Adrenal gland (tissue), 12 donors: ENCODE measurements around the gene MSLN. TPM values are rescaled to one million over a fixed set of nuclear protein-coding genes. Genes with fewer than 3 reads are reported as not detected.

Experiments used
- DNase-seq, 7 donors: peaks; one replicate each; pipeline ENCODE4 v3.0.0-alpha.2; 2019 to 2020
- H3K27ac ChIP-seq, 5 donors: fragments of 200-600 bp; sonication (generic) in 4 of 5; 1 replicate in 3 of 5; 2 replicates in 2 of 5; pipeline versions ENCODE4 v1.5.1 to v1.8.0; 2016 to 2020; ENCODE audit warnings: mild to moderate bottlenecking in 1 of 5
- H3K27me3 ChIP-seq: fragments of 200-600 bp; 2 replicates; pipeline ENCODE4 v1.8.0; 2021
- H3K36me3 ChIP-seq, 2 donors: fragments of 200-600 bp; replicated peaks in 1 of 2; 1 replicate in 1 of 2; 2 replicates in 1 of 2; pipeline versions ENCODE4 v1.5.1 to v1.8.0; 2018 to 2022
- H3K4me1 ChIP-seq, 2 donors: fragments of 200-600 bp; replicated peaks in 1 of 2; 1 replicate in 1 of 2; 2 replicates in 1 of 2; pipeline versions ENCODE4 v1.5.1 to v1.8.0; 2018 to 2021
- H3K4me3 ChIP-seq, 4 donors: fragments of 200-600 bp; sonication (generic) in 3 of 4; one replicate each; pipeline ENCODE4 v1.5.1; 2016 to 2018
- H3K9me3 ChIP-seq, 3 donors: fragments of 200-600 bp; sonication (generic) in 1 of 3; replicated peaks in 1 of 3; 1 replicate in 2 of 3; 2 replicates in 1 of 3; pipeline versions ENCODE4 v1.5.1 to v1.8.0; 2016 to 2021
- POLR2A ChIP-seq, 2 donors: fragments of 450-650 bp; IDR thresholded peaks; one replicate each; pipeline ENCODE4 v1.6.1; 2017; ENCODE audit warnings: antibody characterized with exemption in 2 of 2, mild to moderate bottlenecking in 2 of 2, moderate library complexity in 1 of 2
- WGBS, 4 donors: extraction: QIAGEN DNeasy Blood & Tissue Kit in 2 of 4; methylation state at CpG; one replicate each; pipeline versions ENCODE4 v1.1.5 to v1.1.7; 2013 to 2017; 5-methylcytosine and 5-hydroxymethylcytosine counted together
- intact Hi-C, 2 donors: fragments of 100-400 bp; cut with DNase I; formaldehyde crosslinking; loops; one replicate each; pipeline versions ENCODE4 v1.14.1 to v1.15.0; 2022 to 2023
- polyA plus RNA-seq, 3 donors: library from polyadenylated mRNA; stranded (reverse); fragments of 200-250 nt in 2 of 3; fragments of 350-450 nt in 1 of 3; fragmentation: Illumina TruSeq in 1 of 3; extraction: RNeasy Lipid Tissue Mini Kit (QIAGEN cat#74804) in 1 of 3; gene quantifications; one replicate each; pipeline ENCODE4 v1.2.3, GENCODE V29; 2013 to 2014
- total RNA-seq, 9 donors: library from RNA; depleted of rRNA in 4 of 9; stranded (reverse); fragments of >200 nt in 4 of 9; fragments of 120-200 nt in 1 of 9; fragmentation: NEBNext Ultra II Directional in 1 of 9; extraction: Animal tissue kit (Norgen Biotek cat#: 25700) in 1 of 9; gene quantifications; one replicate each; pipeline versions ENCODE4 v1.1.0 to v1.2.4, GENCODE V29; 2013 to 2023
- TF ChIP-seq, protein P1 (sequence below), 6 experiments: fragments of 450-650 bp in 4 of 6; fragments of 200-600 bp in 2 of 6; sonication (generic) in 1 of 6; IDR thresholded peaks; 1 replicate in 5 of 6; 2 replicates in 1 of 6; pipeline versions ENCODE4 v1.5.1 to v1.8.0; 2016 to 2021; ENCODE audit warnings: antibody characterized with exemption in 6 of 6, mild to moderate bottlenecking in 2 of 6, moderate library complexity in 1 of 6
- donor health status: healthy with polysubstance abuse.
- donor health status: Bipolar disorder and iron deficiency.
- donor health status: DM: yes; HTN: yes; CAD: no.
- donor health status: DM: no; HTN: no; CAD: no.
- donor health status: DM: no; HTN: no; CAD: no.
- donor health status: DM: yes; HTN: yes; CAD: no.

Gene MSLN
- total and polyA plus RNA-seq, 12 donors, result 0.13 to 0.46 (median 0.30) TPM; not detected in 8

DNA sequence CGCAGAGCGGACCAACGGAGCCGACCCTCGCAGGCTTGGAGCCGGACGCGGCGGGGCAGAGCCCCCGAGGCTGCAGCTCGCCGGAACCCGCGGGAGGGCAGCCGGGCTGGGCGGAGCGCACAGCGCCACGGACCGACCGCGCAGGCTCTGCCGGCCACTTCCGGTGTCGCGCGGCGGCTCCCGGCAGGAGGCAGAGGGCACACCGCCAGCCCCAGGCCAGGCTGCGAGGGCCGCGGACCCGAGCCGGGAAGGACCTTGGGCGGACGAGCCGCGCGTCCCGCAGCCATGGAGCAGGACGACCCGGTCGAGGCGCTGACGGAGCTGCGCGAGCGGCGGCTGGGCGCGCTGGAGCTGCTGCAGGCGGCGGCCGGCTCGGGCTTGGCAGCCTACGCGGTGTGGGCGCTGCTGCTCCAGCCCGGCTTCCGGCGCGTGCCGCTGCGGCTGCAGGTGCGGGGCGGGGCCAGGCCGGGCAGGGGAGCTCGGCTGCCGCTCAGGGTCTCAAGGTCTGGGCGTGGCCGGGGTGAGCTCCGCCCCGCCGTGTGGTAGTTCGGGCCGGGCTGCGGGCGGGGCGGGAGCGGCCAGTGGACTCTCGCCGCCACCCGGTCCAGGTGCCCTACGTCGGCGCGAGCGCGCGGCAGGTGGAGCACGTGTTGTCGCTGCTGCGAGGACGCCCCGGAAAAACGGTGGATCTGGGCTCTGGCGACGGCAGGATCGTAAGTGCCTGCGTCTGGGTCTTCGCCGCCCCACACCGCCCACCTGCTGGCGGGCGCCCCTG is 39.4 kb upstream of the MSLN start, which contains the start of gene ANTKMT:
Gene ANTKMT, plus strand, starts transcription at position 157 of the 775 bp plus-strand sequence. Its CDS starts 129 bp downstream, at position 286.
- Histone ChIP-seq H3K4me1 (peaks cover 17 to 25% of the 10 kb centered on the region in 2 donors), H3K27ac (peak within 1 kb of the TSS; percentile 82 to 95 (median 90)), H3K9me3 (no peaks in the 10 kb centered on the region), H3K27me3 (no peaks in the 10 kb centered on the region), H3K4me3 (peak within 1 kb of the TSS; percentile 35 to 88 (median 62)), H3K36me3 (no peaks in the 10 kb centered on the region)
- TF ChIP-seq POLR2A (IDR thresholded peaks at IDR 0.05), result peak; percentile 84 to 89
- TF ChIP-seq, protein P1, sequence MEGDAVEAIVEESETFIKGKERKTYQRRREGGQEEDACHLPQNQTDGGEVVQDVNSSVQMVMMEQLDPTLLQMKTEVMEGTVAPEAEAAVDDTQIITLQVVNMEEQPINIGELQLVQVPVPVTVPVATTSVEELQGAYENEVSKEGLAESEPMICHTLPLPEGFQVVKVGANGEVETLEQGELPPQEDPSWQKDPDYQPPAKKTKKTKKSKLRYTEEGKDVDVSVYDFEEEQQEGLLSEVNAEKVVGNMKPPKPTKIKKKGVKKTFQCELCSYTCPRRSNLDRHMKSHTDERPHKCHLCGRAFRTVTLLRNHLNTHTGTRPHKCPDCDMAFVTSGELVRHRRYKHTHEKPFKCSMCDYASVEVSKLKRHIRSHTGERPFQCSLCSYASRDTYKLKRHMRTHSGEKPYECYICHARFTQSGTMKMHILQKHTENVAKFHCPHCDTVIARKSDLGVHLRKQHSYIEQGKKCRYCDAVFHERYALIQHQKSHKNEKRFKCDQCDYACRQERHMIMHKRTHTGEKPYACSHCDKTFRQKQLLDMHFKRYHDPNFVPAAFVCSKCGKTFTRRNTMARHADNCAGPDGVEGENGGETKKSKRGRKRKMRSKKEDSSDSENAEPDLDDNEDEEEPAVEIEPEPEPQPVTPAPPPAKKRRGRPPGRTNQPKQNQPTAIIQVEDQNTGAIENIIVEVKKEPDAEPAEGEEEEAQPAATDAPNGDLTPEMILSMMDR (IDR thresholded peaks at IDR 0.05), result peak in 3 of 6 experiments; percentile 9 to 19 (median 11)
- 6 to 7% (median 7%) methylated on average over 21 to 106 of the region's 106 CpGs; no CpG with 5 or more reads in 1 of the 4 donors for WGBS, 4 donors
- DNase-seq, result peak; percentile 84 to 91 (median 86)
- intact Hi-C loops, result no loop called here

DNA sequence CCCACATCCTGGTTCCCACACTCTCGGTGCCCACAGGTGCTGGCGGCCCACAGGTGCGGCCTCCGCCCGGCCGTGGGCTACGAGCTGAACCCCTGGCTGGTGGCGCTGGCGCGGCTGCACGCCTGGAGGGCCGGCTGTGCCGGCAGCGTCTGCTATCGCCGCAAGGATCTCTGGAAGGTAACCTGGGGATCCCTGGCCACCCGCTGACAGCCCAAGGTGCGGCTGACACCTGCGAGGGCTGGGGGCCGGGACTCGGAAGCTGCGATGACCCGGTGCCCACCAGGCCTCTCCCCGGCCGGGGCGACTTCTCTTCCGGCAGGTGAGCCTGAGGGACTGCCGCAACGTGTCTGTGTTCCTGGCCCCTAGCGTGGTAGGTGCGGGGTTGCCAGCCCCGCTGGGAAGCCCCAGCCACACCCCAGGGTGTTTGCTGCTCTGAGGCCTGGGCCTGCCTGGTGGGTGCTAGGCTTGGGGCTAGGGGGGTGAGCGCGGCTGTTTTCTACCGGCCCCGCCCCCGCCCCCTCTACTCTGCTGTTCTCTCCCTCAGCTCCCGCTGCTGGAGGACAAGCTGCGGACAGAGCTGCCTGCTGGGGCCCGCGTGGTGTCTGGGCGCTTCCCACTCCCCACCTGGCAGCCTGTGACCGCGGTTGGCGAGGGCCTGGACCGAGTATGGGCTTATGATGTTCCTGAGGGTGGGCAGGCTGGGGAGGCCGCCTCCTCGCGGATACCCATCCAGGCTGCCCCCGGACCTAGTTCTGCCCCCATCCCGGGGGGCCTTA is 38.6 kb upstream of the MSLN start:
- no peaks in the 10 kb centered on the region for H3K9me3 ChIP-seq
- 84 to 90% (median 89%) methylated on average over 23 to 51 of the region's 51 CpGs for WGBS, 4 donors
- intact Hi-C loops, result no loop called here
- TF ChIP-seq POLR2A (IDR thresholded peaks at IDR 0.05), result no peak
- TF ChIP-seq, protein P1 (IDR thresholded peaks at IDR 0.05), result no peak
- H3K4me3 ChIP-seq, result peak overlapping the region in 1 of 4 donors; percentile 88
- peaks cover 13 to 17% of the 10 kb centered on the region in 2 donors for H3K4me1 ChIP-seq
- no peaks in the 10 kb centered on the region for H3K36me3 ChIP-seq
- peak overlapping the region in 4 of 5 donors; percentile 89 to 95 (median 90) for H3K27ac ChIP-seq
- DNase-seq, result no peak
- H3K27me3 ChIP-seq, result no peaks in the 10 kb centered on the region

DNA sequence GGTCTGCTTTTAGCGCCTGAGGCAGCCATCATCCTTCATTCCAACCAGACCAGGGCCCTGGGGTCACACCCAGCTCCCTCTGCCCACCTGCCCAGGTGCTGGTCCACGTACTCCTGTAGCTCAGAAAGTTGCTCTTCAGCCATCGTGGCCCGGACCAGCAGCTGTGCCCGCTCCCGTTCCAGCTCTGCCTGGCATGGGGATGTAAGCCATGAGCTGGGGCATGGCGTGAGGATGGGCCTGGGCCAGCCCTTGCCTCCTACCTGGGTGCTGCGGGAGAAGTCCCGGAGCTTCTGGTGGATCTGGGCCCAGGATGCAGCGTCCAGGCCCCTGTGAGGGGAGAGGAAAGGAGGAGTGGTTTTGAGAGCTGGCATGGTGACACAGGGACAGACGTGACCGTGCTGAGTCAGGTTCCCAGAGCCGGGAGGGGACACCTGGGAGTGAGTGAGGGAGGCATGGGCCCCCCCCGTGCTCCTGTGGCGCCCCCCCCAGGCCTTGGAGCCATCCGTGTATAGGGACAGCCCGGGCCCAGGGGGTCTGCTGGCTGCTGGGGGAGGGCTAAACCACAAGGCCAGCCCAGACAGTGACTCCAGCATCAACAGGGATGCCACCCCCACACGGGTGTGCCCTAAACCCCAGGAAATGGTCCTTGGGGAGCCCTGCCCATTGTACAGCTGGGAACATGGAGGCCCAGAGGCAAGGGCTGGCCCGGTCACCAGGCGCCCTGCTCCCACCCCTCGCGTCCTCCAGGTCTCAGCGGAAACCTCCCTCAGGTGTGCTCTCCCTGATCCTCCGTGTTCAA is 37.5 kb upstream of the MSLN start:
- no peak overlapping the region for H3K27ac ChIP-seq
- no peak overlapping the region for H3K4me3 ChIP-seq
- H3K36me3 ChIP-seq, result no peaks in the 10 kb centered on the region
- no peaks in the 10 kb centered on the region for H3K9me3 ChIP-seq
- intact Hi-C loops, result no loop called here
- WGBS, 4 donors, result 60 to 87% (median 80%) methylated on average over 1 to 24 of the region's 24 CpGs
- H3K4me1 ChIP-seq, result peaks cover 24 to 25% of the 10 kb centered on the region in 2 donors
- DNase-seq, result no peak
- H3K27me3 ChIP-seq, result no peaks in the 10 kb centered on the region
- TF ChIP-seq, protein P1 (IDR thresholded peaks at IDR 0.05), result no peak
- no peak for TF ChIP-seq POLR2A (IDR thresholded peaks at IDR 0.05)
